Fibroblast of skin of left biceps (primary cell): Measurements from ENCODE around the gene PEX6.
"Not testable (repeated sequence)": the region's sequence is repeated elsewhere in the genome, so short reads cannot be mapped to it uniquely, and the experiment has no call there.

ENCODE experiments used
- DNase-seq, 2 experiments: peaks; one replicate each; pipeline ENCODE4 v3.0.0-alpha.2; 2013; ENCODE audit warnings: low read depth in 2 of 2

The PEX6 gene

DNA sequence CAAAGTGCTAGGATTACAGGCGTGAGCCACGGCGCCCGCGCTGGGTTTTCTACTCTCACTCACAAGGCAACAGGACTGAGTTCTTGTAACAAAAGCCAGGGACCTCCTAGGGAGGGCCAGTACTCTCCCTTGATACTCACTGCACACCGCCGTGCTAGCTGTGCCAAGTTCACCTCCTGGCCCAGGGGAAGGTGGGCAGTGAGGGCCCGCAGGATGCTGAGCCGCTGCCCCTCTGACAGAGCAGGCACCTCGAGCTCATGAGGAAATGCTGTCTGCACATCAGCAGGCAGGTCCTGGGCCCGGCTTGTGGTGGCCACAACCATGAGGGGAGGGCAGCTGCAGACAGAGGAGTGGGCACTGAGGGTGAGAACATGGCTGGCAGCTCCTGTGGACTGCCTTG, 11.8 kb downstream of the PEX6 start:
- no peak for DNase-seq

- no peak for DNase-seq
These were observed 12.4 kb downstream of the PEX6 start for GRCh38 chr6:42966571-42966970.

GRCh38 chr6:42963855-42964605, 15.0 kb downstream of the PEX6 start:
- DNase-seq, result no peak

- DNase-seq, result no peak
These were observed 15.7 kb downstream of the PEX6 start for GRCh38 chr6:42963179-42963854.

DNA sequence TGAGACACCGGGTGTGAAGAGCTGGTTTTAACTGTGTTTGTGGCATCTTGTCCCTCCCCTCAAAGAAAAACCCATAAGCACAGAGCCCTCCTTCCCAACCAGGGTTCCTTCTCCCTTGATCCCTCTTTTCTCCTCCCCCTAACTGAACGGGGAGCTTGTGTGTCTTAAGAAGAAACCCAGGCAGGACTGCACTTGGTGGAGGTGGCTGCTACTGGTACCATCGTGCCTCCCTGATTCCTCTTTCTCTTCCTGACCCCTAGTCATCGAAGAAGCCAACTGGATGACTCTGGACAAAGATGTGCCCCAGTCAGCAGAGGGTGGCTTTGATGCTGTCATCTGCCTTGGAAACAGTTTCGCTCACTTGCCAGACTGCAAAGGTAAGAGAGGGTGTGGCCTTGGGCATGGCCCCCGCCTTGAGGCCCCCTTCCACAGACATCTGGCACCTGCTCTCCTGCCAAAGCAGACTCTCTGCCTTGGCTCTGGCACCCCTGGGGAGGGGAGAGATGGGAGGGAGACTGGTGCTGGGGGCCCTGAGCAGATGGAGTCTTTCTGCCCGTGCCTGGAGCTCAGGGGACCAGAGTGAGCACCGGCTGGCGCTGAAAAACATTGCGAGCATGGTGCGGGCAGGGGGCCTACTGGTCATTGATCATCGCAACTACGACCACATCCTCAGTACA, 16.3 kb downstream of the PEX6 start:
- DNase-seq, result no peak

GRCh38 chr6:42962096-42962495, 16.9 kb downstream of the PEX6 start:
- no peak for DNase-seq

DNA sequence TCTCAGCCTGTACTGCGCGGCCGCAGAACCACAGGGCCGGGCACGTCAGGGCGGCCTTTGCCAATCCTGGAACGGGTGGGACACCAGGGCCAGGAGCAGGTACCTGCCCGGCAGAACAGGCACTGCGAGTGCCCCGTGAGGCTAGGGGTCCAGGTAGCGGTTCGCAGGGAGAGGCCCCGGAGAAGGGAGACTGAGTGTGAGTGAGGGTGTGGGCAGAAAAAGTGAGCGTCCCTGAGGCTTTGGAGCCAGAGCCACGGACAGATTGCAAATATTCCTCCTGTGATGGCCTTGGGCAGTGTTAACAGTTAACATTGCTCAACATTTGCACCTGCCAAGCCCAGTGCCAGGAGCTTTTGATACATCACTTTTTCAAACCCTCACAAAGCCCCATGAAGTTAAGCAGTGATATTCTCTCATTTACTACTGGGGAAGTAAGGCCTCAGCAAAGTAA, 17.9 kb downstream of the PEX6 start:
- DNase-seq, result no peak

DNA sequence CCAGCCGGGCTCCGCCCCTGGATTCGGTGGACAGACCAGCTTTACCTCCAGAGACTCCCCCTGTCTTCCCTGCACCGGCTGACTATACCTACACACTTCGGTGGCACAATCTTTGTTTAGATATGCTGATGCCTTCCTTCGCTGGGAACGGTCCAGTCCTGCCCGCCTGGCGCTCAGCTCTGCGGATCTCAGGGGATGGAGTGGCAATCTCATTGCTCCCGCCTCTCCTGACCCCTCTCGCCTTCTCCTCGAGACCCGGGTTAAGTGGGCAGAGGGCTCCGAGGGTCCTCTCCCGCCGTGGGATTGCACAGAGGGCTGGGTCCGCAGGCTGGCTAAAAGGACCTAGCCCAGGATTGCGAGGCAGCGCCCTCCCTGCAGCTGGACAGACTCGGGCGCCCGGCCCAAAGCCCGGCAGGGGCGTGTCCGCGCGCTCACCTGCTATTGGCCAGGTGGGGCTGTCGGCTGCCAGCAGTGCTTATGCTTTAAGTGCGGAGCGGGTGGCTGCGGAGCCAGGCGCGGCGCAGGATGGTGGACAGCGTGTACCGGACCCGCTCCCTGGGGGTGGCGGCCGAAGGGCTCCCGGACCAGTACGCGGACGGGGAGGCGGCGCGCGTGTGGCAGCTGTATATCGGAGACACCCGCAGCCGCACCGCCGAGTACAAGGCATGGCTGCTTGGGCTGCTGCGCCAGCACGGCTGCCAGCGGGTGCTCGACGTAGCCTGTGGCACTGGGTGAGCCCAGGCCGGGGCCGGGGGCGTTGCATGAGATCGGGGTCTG, 18.6 kb downstream of the PEX6 start, which contains the start of gene GNMT:
TSS of gene GNMT (plus strand) at position 512 of the 777 bp plus-strand sequence. CDS start at position 526, 14 bp downstream.
- DNase-seq, result no peak

DNA sequence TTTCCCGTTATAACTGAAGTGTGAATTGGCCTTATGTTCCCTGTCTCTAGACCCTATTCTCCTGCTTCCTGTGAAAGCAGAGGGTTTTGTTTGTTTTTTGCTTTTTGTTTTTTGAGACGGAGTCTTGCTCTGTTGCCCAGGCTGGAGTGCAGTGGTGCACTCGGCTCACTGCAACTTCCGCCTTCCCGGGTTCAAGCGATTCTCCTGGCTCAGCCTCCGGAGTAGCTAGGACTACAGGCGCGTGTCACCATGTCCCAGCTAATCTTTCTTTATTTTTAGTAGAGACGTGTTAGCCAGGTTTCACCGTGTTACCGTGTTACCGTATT, 19.1 kb downstream of the PEX6 start:
- DNase-seq, result no peak

DNA sequence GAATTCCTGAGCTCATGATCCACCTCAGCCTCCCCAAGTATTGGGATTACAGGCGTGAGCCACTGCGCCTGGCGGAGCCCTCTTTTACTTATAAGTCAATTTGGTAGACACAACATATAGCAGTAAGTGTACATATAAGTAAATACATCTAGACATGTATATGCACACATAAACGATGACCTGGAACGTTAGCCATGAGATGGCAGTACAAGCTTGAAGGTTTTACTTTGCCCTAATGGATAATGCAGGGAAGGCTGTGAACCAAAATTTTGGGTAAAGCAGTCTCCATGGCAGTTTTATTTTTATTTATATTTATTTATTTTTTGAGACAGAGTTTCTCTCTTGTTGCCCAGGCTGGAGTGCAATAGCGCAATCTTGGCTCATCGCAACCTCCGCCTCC, 20.9 kb downstream of the PEX6 start:
- no peak for DNase-seq

GRCh38 chr6:42954405-42954804, 24.6 kb downstream of the PEX6 start:
- not testable (repeated sequence) for DNase-seq

GRCh38 chr6:42952389-42952788, 26.6 kb downstream of the PEX6 start:
- DNase-seq, result no peak

DNA sequence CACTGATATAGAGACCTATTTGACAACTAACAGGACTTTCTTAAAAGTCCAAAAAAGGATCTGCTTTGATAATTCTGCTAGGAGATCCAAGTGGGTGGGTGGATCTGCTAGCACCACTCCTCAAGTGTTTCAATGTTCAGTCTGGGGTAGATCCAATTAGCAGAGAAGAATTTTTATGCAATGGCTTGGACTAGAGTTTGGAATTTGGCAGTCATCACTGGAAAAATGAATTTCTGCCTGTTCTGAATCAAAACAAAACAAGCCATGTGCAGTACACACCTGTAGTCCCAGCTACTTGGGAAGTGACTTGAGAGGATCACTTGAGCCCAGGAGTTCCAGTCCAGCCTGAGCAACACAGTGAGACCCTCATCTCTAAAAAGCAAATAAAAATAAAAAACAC, 31.0 kb downstream of the PEX6 start:
- no peak for DNase-seq

DNA sequence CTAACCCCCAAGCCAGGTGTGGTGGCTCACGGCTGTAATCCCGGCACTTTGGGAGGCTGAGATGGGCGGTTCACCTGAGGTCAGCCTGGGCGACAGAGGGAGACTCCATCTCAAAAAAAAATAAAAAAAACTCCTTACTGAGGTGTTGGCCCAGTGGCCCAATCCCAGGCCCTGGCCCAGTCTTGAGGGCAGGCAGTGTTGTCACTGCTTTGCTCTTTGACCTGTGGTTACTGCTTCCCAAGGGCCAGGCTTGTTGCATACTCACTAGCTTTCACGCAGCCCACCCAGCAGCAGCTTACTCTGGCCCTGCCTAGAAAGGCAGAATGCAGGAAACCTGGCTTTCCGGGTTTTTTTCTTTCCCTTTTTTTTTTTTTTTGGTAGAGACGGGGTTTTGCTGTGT, 36.5 kb downstream of the PEX6 start:
- DNase-seq, result no peak

DNA sequence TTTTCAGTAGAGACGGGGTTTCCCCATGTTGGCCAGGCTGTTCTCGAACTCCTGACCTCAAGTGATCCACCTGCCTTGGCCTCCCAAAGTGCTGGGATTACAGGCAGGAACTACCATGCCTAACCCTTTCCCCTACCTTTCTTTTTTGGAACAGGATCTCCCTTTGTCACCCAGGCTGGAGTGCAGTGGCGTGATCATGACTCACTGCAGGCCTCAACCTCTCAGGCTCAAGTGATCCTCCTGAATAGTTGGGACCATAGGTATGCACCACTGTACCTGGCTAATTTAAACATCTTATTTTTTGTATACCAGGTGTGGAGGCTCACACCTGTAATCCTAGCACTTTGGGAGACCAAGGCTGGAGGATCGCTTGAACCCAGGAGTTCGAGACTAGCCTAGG, 37.6 kb downstream of the PEX6 start:
- not testable (repeated sequence) for DNase-seq

DNA sequence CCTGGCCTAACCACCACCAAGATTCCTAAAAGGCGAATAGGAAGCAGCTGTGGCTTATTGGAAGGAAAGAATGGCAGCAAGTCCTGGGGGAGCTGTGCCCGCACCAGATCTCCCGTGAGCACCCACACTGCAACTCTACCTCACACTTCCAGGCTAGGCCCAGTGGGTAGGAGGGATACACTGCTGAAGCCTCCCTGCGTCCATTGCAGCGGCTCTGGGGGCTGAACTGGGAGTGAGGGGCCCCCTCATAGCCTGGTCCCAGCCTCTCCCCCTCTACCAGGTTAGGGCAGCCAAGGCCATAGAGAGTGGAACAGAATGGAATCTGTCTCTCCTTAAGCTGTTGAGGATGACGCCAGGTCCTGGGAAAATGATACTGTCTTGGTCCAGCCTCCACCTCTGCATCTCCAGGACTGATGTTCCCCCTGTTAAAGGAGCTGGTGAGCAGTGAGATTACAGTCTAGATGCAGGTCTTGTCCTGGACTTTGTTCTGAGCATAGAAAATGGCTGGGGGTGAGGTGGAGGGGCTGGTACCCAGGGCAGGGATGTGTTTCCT, 38.4 kb downstream of the PEX6 start:
- no peak for DNase-seq

GRCh38 chr6:42939810-42940167, 39.2 kb downstream of the PEX6 start:
- DNase-seq, result no peak

DNA sequence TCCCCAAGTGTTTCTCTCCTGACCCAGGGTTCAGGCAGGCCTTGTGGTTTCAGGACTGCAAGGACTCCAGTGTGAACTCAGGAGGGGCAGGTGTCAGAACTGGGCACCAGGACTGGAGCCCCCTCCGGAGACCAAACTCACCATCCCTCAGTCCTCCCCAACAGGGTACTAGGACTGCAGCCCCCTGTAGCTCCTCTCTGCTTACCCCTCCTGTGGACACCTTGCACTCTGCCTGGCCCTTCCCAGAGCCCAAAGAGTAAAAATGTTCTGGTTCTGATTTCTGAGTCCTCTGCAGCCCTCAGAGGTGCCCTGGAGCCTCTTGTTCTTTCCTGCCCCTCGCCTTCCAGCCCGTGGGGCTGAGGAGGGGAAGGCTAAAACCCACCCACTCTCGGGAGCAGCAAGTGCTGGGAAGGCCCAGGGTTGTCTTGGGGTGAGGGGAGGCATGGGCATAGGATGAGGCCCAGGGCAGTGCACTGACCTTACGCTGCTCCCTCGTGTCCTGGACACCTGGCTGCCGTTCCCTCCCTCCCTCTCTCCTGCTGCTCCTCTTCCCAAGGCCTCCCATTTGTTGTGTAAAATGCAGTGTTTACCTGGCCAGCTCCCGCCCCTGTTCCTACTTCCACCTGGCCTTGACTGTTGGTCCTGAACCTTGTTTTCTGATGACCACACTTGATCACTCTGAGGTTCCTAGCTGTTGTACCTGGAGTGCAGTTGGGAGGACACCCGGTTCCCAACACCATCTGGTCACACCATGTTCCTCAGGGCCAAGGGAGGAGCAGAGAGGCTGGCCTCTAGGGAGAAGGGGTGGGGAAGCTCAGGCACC, 39.8 kb downstream of the PEX6 start:
- DNase-seq, result no peak

DNA sequence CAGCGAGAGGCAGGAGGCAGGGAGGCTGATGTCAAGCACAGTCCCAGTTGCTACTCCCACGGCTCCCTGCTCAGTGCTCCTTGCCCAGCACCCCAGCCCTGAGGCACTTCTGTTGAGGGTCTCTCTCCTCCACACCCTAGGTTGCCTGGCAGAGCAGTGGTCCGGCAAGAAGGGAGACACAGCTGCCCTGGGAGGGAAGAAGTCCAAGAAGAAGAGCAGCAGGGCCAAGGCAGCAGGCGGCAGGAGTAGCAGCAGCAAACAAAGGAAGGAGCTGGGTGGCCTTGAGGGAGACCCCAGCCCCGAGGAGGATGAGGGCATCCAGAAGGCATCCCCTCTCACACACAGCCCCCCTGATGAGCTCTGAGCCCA, 40.6 kb downstream of the PEX6 start:
- no peak for DNase-seq

- no peak for DNase-seq
These were observed 41.2 kb downstream of the PEX6 start for GRCh38 chr6:42937548-42938427.
